PC-9 (cell line): ENCODE results near the gene HOXD4.

Experiments used
- EZH2 ChIP-seq: fragments of 200-600 bp; sonication (generic); IDR thresholded peaks from 2 replicates; pipeline ENCODE4 v1.8.0; 2017; ENCODE audit warnings: antibody characterized with exemption, low read depth
- TF ChIP-seq, protein P1 (sequence below): fragments of 200-600 bp; sonication (generic); conservative IDR thresholded peaks from 2 replicates; pipeline ENCODE4 v1.6.1; 2017; ENCODE audit warnings: mixed run types, antibody characterized with exemption, mild to moderate bottlenecking, moderate library complexity

DNA sequence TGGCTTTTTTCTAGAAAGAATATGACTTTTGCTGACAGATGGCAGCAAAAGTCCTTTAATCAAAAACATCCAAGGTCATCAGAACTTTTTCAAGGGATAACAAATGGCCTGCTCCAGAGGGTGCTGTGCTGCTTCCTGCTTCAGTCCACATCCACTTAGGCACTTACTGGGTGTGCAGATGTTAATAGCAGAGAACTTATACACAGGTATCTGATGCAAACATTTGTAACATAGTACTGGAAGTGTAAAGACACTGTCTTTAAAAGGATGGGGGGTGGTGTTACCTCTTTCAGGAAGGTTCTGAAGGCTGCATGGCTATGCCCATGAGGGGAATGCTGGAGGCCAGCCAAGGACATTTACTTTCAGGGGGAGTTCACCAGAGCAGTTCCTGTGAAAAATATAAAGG is 16.3 kb upstream of the HOXD4 start:
- TF ChIP-seq, protein P1, sequence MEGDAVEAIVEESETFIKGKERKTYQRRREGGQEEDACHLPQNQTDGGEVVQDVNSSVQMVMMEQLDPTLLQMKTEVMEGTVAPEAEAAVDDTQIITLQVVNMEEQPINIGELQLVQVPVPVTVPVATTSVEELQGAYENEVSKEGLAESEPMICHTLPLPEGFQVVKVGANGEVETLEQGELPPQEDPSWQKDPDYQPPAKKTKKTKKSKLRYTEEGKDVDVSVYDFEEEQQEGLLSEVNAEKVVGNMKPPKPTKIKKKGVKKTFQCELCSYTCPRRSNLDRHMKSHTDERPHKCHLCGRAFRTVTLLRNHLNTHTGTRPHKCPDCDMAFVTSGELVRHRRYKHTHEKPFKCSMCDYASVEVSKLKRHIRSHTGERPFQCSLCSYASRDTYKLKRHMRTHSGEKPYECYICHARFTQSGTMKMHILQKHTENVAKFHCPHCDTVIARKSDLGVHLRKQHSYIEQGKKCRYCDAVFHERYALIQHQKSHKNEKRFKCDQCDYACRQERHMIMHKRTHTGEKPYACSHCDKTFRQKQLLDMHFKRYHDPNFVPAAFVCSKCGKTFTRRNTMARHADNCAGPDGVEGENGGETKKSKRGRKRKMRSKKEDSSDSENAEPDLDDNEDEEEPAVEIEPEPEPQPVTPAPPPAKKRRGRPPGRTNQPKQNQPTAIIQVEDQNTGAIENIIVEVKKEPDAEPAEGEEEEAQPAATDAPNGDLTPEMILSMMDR: no peak; the same call in 1 of the 2 replicates
- TF ChIP-seq EZH2: no peak
